AG09319 (cell line): ENCODE measurements around the gene LEPROT.
"Not testable (repeated sequence)": the region's sequence is repeated elsewhere in the genome, so short reads cannot be mapped to it uniquely, and the experiment has no call there.

Experiments
- DNase-seq: peaks from one replicate; pipeline ENCODE4 v3.0.0-alpha.2; 2010; ENCODE audit warnings: low read depth; ENCODE audit errors: extremely low read depth
- TF ChIP-seq, protein P1 (sequence below): IDR thresholded peaks from 2 replicates; pipeline ENCODE4 v1.5.1; 2011; ENCODE audit warnings: low read depth, mild to moderate bottlenecking, inconsistent platforms, low read length, moderate library complexity

Gene LEPROT

DNA sequence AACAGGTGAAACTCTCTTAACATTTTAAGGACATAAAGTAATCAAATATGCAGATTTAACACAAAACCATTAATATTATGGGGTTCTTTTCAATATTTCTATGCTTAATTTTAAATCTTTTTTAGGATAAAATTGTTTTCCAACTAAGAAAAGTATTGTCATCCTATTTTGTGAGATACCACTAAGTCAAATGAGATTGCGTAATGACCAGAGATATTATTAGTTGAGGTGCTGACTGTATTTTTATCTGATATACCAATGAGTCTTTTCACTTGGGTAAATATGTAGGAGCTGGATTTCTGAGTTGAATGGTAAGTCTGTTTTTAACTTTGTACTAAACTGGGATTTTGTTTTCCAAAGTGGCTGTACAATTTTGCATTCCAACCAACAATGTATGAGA, 25.4 kb downstream of the LEPROT start:
- TF ChIP-seq, protein P1, sequence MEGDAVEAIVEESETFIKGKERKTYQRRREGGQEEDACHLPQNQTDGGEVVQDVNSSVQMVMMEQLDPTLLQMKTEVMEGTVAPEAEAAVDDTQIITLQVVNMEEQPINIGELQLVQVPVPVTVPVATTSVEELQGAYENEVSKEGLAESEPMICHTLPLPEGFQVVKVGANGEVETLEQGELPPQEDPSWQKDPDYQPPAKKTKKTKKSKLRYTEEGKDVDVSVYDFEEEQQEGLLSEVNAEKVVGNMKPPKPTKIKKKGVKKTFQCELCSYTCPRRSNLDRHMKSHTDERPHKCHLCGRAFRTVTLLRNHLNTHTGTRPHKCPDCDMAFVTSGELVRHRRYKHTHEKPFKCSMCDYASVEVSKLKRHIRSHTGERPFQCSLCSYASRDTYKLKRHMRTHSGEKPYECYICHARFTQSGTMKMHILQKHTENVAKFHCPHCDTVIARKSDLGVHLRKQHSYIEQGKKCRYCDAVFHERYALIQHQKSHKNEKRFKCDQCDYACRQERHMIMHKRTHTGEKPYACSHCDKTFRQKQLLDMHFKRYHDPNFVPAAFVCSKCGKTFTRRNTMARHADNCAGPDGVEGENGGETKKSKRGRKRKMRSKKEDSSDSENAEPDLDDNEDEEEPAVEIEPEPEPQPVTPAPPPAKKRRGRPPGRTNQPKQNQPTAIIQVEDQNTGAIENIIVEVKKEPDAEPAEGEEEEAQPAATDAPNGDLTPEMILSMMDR, result no peak
- DNase-seq, result no peak

DNA sequence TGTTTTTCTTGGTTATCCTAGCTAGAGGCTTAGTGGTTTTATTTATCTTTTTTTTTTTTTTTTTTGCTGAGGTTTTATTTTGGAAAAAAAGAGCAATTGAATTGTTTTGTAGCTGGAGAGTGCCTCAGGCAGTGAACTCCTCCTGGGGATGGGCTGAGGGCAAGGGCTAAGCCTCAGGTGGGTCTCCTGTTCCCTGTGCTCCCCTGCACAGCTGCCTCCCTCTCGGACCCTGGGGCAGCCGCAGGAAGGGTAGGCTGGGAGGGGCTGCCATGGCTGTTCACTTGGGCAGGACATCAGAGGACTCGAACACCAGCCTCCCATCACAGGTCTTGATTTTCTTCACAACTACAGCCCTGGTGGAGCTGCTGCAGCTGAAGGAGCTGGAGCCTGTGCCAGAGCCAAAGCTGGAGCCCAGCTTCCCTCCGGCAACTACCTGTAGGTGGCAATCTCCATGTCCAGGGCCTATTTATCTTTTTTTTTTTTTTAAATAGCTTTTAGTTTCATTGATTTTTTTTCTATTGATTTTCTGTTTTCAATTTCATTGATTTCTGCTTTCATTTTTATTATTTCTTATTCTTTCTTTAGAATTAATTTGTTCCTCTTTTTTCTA, 28.9 kb downstream of the LEPROT start:
- TF ChIP-seq, protein P1, result no peak
- DNase-seq, result no peak

DNA sequence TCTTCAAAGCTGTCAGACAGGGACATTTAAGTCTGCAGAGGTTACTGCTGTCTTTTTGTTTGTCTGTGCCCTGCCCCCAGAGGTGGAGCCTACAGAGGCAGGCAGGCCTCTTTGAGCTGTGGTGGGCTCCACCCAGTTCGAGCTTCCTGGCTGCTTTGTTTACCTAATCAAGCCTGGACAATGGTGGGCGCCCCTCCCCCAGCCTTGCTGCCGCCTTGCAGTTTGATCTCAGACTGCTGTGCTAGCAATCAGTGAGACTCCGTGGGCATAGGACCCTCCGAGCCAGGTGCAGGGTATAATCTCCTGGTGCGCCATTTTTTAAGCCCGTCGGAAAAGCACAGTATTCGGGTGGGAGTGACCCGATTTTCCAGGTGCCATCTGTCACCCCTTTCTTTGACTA, 35.2 kb downstream of the LEPROT start:
- DNase-seq, result not testable (repeated sequence)

DNA sequence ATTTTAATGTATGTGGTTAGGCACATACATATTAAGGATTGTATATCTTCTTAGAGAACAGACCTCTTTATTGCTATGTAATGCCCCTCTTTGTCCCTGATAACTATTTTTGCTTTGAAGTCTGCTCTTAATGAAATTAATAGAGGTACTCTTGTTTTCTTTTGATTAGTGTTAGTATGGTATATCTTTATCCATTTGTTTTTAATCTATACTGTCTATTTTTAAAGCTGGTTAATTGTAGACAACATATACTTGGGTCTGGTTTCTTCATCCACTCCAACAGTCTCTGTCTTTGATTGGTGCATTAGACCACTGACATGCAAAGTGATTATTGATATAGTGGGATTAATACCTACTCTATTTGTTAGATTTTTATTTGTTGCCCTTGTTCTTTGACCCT, 36.0 kb downstream of the LEPROT start:
- TF ChIP-seq, protein P1, result no peak
- DNase-seq, result no peak

DNA sequence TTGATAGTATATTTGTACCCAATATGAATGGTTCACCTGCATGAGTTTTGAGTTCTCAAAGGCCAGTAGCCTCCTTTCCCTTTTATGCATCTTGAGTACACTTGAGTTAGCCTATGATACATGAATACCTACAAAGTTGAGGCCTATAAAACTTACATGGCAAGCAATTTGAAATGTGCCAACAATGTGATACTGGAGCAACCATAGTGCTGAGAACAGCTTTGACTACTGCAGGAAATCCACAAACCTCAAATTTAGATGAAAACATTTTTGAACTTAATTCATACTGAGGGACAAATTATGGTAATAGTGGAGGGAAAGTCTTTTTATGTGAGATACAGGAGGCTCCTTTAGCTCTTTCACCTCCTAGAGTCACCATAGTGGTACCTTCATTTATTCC, 37.4 kb downstream of the LEPROT start:
- TF ChIP-seq, protein P1, result no peak
- DNase-seq, result no peak

DNA sequence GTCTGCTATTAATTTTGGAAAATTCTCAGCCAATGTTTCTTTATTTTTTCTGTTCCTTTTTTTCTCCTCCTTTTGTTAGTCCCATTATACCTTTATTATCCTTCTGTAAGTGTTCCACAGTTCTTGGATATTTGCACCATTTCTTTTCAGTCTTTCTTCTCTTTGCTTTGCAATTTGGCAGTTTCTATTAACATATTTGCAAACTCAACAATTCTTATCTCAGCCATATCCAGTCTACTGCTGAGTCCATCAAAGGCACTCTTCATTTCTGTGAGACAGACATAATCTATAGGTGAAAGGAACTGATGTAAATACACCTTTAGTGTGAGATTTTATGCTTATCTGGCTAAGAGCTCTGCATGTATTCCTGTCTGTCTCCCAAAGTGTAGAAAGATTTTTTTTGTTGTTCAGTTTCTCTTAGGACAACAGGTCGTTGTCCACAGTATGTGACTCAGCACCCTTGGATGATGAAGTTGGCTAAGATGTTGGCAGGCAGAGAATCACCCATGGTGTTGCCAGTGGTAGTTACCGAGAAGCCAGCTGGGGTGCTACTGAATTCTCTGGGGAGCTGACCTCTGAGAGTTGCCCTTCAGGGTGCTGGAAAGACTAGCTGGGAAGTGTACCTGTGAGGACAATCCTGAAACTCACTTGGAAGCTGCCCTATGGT, 38.4 kb downstream of the LEPROT start:
- no peak for DNase-seq

DNA sequence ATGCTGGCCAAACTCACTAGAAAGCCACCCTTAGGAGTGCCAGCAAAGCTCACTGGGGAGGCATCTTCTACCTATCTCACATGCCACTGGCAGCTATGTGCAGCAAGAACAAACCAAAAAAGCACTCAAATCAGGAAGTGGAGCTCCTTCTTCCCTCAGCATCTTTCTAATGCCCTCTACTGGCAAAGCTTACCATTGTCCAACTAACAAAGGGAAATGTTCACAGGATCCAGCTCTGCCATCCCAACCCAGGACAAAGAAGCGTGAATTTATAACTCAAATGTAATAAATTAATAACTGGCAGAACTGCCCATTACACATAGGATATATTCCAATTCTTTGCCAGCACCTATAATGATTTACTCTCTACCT, 38.9 kb downstream of the LEPROT start:
- TF ChIP-seq, protein P1, result peak; percentile 53
- DNase-seq, result no peak

More for the DNA sequence above, 38.4 kb downstream of the LEPROT start:
- TF ChIP-seq, protein P1, result no peak

DNA sequence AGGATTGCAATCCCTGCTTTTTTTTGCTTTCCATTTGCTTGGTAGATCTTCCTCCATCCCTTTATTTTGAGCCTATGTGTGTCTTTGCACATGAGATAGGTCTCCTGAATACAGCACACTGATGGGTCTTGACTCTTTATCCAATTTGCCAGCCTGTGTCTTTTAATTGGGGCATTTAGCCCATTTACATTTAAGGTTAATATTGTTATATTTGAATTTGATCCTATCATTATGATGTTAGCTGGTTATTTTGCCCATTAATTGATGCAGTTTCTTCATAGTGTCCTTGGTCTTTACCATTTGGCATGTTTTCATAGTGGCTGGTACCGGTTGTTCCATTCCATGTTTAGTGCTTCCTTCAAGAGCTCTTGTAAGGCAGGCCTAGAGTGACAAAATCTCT, 45.4 kb downstream of the LEPROT start:
- DNase-seq, result not testable (repeated sequence)
